ENCODE data around the gene HIVEP3. TPM values are rescaled to one million over a fixed set of nuclear protein-coding genes. Genes with fewer than 3 reads are reported as not detected.
"Not testable (repeated sequence)": the region's sequence is repeated elsewhere in the genome, so short reads cannot be mapped to it uniquely, and the experiment has no call there.

Gene HIVEP3
- total RNA-seq, 1 donor from 2014 or later = 6.4 TPM

- DNase-seq = no peak
Measured at GRCh38 chr1:41698916-41699860, 219.5 kb downstream of the HIVEP3 start.

DNA sequence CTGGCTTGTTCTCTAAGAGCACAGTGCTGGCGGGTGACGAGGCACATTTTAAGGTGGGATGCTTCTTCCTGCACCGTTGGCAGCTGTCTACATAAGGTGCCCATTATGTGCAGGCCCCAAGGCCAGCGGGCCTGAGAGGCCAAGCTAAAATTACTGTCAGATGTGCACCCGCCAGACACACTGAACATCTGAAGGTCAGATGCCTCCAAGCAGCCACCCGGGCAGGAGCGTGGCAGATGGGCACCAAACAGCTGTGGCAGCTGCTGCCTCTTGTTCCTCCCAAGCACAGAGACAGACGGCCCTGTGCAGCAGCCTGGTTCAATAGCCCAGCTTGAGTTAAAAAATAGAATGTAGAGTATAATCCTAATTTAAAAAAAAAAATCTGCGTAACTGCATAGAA lies 222.3 kb downstream of the HIVEP3 start:
- intact Hi-C loops (cut with DNase I) = no loop called here
- peak; percentile 57 for DNase-seq
- peak; percentile 68 for ATAC-seq (ENCODE audit: poor library complexity)

More at GRCh38 chr1:41698916-41699860, 219.5 kb downstream of the HIVEP3 start:
- intact Hi-C loops (cut with DNase I) = no loop called here
- no peak for ATAC-seq (ENCODE audit: poor library complexity)

- peak; percentile 90 for ATAC-seq (ENCODE audit: poor library complexity)
Measured at GRCh38 chr1:41695118-41695745, 223.5 kb downstream of the HIVEP3 start.

GRCh38 chr1:41691966-41692365 lies 226.8 kb downstream of the HIVEP3 start:
- ATAC-seq (ENCODE audit: poor library complexity); DNase-seq; intact Hi-C loops (cut with DNase I): not testable (repeated sequence)

More at GRCh38 chr1:41695118-41695745, 223.5 kb downstream of the HIVEP3 start:
- intact Hi-C loops (cut with DNase I) = no loop called here
- peak; percentile 85 for DNase-seq

GRCh38 chr1:41691424-41691823 lies 227.3 kb downstream of the HIVEP3 start:
- ATAC-seq (ENCODE audit: poor library complexity) = no peak
- no peak for DNase-seq
- intact Hi-C loops (cut with DNase I) = no loop called here

GRCh38 chr1:41690331-41690730 lies 228.4 kb downstream of the HIVEP3 start:
- ATAC-seq (ENCODE audit: poor library complexity) (no peak), DNase-seq (no peak)
- intact Hi-C loops (cut with DNase I) = no loop called here

- intact Hi-C loops (cut with DNase I) = no loop called here
- DNase-seq (peak; percentile 50), ATAC-seq (ENCODE audit: poor library complexity) (peak; percentile 43)
Measured at GRCh38 chr1:41689558-41689981, 229.2 kb downstream of the HIVEP3 start.

- ATAC-seq (ENCODE audit: poor library complexity) = no peak
- intact Hi-C loops (cut with DNase I) = no loop called here
Measured at GRCh38 chr1:41689139-41689538, 229.6 kb downstream of the HIVEP3 start.

DNA sequence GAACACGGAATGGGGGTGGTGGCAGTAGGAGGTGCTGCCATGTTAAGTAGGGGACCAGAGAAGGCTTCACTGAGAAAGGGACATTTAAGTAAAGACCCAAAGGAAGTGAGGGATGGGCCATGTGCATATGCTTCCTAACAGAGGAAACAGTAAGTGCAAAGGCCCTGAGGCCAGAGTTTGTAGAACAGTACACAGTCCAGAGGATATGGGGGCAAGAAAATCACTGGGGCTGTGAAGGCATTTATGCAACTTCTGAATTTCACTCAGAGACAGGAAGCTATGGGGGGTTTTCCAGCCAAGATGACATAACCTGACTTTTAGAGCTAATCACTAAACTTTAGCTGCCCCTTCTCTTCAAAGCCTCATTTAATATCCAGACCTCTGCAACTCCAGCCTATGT lies 231.7 kb downstream of the HIVEP3 start:
- intact Hi-C loops (cut with DNase I) = no loop called here
- ATAC-seq (ENCODE audit: poor library complexity) (no peak), DNase-seq (no peak)

More at GRCh38 chr1:41689139-41689538, 229.6 kb downstream of the HIVEP3 start:
- DNase-seq = no peak

- peak; percentile 8 for ATAC-seq (ENCODE audit: poor library complexity)
- intact Hi-C loops (cut with DNase I) = no loop called here
- DNase-seq = peak; percentile 52
Measured at GRCh38 chr1:41683681-41684500, 234.8 kb downstream of the HIVEP3 start.

GRCh38 chr1:41682845-41683625 lies 235.7 kb downstream of the HIVEP3 start:
- ATAC-seq (ENCODE audit: poor library complexity) = no peak
- intact Hi-C loops (cut with DNase I) = no loop called here
- no peak for DNase-seq

DNA sequence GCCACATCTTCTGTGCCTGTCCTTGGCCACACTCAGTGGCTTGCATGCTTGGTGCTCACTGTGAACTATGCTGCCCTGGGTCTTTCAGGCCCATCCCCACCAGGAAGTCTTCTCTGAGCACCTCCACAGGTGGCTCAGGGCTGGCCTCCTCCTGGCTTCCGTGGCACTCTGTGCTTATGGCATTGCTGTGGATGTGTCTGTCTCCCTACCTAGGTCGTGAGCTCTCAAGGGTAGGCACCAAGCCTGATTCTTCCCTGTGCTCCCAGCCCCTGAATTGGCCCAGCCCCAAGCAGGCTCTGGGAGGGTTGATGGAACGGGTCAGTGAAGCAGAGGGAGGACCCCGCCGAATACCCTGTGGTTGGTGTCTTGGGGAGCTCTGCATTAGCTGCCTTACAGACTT lies 236.6 kb downstream of the HIVEP3 start:
- ATAC-seq (ENCODE audit: poor library complexity) = no peak
- intact Hi-C loops (cut with DNase I) = no loop called here
- DNase-seq = no peak

DNA sequence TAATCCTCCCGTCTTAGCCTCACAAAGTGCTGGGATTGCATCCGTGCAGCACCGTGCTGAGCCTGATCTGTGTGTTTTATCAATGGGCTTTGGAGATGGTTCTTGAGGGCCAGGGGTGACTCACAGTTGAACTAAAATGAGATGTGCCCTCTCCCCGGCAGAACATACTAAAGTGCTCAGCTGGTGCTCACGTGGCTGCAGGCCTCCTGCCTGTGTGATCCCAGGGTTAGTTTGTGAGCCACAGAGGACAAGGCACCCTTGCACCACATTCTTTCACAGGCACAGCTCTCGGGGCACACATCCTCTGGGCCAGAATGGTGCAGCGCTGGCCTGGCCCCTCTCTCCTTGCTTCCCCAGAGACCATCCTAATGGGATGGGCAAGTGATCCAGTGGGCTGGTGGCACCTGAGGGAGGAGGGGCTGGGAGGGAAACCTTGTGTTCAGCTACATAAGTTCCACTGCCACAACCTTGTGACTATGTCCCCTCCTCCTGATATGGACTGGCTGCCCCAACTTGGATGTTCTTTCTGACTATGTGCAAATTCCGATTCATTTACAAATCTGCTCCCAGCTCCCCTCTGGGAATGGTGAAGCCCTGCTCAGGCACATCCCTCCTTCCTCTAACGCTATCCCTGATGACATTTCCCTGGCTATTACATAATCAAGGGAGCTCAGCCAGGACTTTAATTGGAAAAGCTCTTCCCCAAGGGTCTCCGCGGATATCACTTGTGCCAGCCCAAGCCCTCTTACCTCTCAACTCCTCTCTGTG lies 237.2 kb downstream of the HIVEP3 start:
- no peak for DNase-seq
- peak; percentile 60 for ATAC-seq (ENCODE audit: poor library complexity)
- intact Hi-C loops (cut with DNase I) = no loop called here

DNA sequence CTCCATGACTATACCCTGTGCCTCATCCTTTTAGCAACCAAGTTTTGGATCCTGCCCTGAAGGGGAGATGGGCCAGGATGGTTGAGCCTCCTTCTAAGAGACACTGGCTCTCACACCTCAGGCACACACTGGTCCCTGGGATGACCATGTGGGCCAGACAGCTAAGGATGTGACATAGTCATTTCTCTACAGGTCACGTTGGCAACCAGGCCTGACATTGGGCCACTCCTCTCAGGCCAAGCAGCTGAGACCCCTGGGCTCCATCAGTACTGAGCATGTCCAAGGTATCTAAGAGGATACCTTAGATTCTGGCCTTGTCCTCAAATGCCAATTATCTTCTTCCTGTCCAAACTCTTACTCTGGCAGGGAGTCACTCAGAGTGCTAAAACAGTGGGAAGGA lies 238.7 kb downstream of the HIVEP3 start:
- no peak for ATAC-seq (ENCODE audit: poor library complexity)
- no peak for DNase-seq
- intact Hi-C loops (cut with DNase I) = no loop called here

- DNase-seq (no peak), ATAC-seq (ENCODE audit: poor library complexity) (no peak)
- intact Hi-C loops (cut with DNase I) = no loop called here
Measured at GRCh38 chr1:41679531-41679930, 239.2 kb downstream of the HIVEP3 start.

DNA sequence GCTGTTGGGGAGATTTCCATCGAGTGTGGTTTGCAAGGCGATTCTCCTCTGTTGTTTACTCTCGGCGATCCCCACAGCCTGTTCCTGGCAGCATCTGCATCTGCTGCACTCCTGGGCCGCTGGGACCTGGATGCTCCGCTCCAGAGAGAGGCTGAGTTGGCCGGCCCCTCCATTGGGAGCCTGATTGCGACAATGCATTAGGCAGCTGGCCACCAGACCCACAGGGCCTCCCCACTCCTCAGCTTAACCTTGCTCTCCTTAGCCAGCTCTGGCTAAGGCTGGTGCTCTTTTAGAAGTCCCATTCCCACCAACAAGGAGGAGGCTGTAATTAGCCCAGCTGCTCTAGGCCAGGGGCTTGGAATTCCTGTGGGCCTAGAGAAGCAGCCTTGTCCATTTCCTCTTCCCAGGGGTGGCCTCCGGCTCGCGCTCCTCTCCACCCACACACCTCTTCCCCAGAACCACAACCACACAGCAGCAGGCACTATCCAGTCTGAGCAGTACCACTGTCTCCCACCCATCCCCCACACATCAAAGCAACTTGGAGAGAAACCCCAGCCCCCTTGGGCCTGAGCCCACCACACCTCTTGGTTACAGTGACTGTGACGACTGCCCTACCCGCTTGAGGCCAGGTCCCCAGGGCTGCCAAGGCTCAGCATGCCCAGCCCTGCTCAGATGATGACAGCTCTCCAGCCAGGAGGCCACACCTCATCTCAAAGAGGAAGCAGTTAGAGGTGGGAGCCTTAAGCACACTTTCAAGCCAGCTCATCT lies 240.4 kb downstream of the HIVEP3 start:
- intact Hi-C loops (cut with DNase I) = no loop called here
- DNase-seq (peak; percentile 82), ATAC-seq (ENCODE audit: poor library complexity) (peak; percentile 75)

DNA sequence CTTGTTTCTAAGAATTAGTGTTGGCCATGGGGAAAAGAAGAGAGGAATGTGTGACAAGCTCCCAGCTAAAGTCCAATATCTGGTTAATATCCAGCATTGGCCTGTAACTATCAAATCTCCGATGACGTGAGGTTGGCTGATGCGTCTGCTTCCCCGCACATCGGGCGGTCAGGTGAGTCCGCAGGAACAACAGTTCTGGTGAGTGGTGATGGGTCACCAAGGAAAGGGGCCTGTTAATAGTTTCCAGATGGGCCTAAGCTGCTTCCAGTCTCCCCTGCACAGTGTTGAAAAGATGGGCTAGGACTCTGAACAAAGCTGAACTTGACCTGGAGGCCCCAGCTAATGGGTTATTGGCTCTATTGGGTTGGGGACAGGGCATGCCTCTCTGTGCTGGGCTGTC lies 241.1 kb downstream of the HIVEP3 start:
- ATAC-seq (ENCODE audit: poor library complexity) (peak; percentile 19), DNase-seq (no peak)
- intact Hi-C loops (cut with DNase I) = no loop called here
